ENCODE measurements around the gene NAA10.

NAA10 gene

GRCh38 chrX:153919281-153919680 is 15.6 kb downstream of the NAA10 start:
- no peak overlapping the region for H3K27ac ChIP-seq
- no peaks in the 10 kb centered on the region for H3K27me3 ChIP-seq
- H3K36me3 ChIP-seq = peaks cover 68% of the 10 kb centered on the region
- no peak for TF ChIP-seq CTCF (IDR thresholded peaks at IDR 0.05)
- H3K4me3 ChIP-seq (ENCODE audit: low read depth in 1 of 2, low read length in 1 of 2) = no peak overlapping the region
- no peaks in the 10 kb centered on the region for H3K9me3 ChIP-seq
- H3K4me1 ChIP-seq (ENCODE audit: control insufficient read depth in 1 of 2, insufficient read depth in 1 of 2, low read depth in 1 of 2, low read length in 1 of 2) = peaks cover 31 to 34% of the 10 kb centered on the region in 2 experiments

GRCh38 chrX:153917869-153918268 is 17.0 kb downstream of the NAA10 start:
- no peak for TF ChIP-seq CTCF (IDR thresholded peaks at IDR 0.05)
- Histone ChIP-seq H3K4me1 (ENCODE audit: control insufficient read depth in 1 of 2, insufficient read depth in 1 of 2, low read depth in 1 of 2, low read length in 1 of 2) (peaks cover 18 to 19% of the 10 kb centered on the region in 2 experiments), H3K4me3 (ENCODE audit: low read depth in 1 of 2, low read length in 1 of 2) (no peak overlapping the region), H3K27ac (no peak overlapping the region), H3K9me3 (no peaks in the 10 kb centered on the region), H3K36me3 (peaks cover 82% of the 10 kb centered on the region), H3K27me3 (no peaks in the 10 kb centered on the region)

GRCh38 chrX:153913701-153914100 is 21.1 kb downstream of the NAA10 start:
- no peaks in the 10 kb centered on the region for H3K27me3 ChIP-seq
- H3K4me3 ChIP-seq (ENCODE audit: low read depth in 1 of 2, low read length in 1 of 2) = no peak overlapping the region
- TF ChIP-seq CTCF (IDR thresholded peaks at IDR 0.05) = no peak
- H3K4me1 ChIP-seq (ENCODE audit: control insufficient read depth in 1 of 2, insufficient read depth in 1 of 2, low read depth in 1 of 2, low read length in 1 of 2) = no peaks in the 10 kb centered on the region
- H3K27ac ChIP-seq = no peak overlapping the region
- peaks cover 94% of the 10 kb centered on the region for H3K36me3 ChIP-seq
- no peaks in the 10 kb centered on the region for H3K9me3 ChIP-seq

DNA sequence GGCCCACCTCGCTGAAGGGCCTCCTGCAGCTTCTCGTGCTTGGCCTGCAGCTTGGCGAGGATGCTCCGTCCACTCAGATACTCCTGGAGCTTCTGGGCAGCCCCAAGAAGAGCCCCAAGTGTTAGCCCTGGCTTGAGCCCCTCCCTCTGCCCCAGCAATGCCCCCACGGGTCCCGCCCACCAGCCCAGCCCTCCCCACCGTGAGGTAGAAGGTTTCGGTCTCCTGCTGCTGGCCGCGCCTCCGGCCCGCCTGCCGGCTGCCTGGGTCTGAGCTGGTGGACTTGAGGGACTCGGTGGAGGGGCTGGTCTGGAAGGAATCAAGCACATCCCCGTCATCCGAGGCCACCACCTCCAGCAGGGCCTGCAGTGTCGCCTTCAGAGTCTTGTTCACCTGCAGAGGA is 21.6 kb downstream of the NAA10 start:
- no peak for TF ChIP-seq CTCF (IDR thresholded peaks at IDR 0.05)
- Histone ChIP-seq H3K27me3 (no peaks in the 10 kb centered on the region), H3K4me3 (ENCODE audit: low read depth in 1 of 2, low read length in 1 of 2) (no peak overlapping the region), H3K9me3 (no peaks in the 10 kb centered on the region), H3K4me1 (ENCODE audit: control insufficient read depth in 1 of 2, insufficient read depth in 1 of 2, low read depth in 1 of 2, low read length in 1 of 2) (no peaks in the 10 kb centered on the region), H3K36me3 (peaks cover 94% of the 10 kb centered on the region), H3K27ac (no peak overlapping the region)

DNA sequence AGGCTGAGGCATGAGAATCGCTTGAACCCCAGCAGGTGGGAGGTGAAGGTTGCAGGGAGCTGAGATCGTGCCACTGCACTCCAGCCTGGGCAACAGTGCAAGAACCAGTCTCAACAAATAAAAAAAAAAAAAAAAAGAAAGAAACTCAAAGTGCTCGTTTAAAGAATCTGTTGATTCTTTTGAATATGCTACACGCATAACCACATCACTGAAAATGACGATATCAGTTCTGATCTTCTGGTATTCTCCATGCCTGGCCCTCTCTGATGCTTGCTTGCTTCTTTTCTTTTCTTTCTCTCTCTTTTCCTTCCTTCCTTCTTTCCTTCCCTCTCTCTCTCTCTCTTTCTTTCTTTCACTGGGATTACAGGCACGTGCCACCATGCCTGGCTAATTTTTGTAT is 23.0 kb downstream of the NAA10 start:
- Histone ChIP-seq H3K27ac (no peak overlapping the region), H3K27me3 (no peaks in the 10 kb centered on the region), H3K4me1 (ENCODE audit: control insufficient read depth in 1 of 2, insufficient read depth in 1 of 2, low read depth in 1 of 2, low read length in 1 of 2) (no peaks in the 10 kb centered on the region), H3K4me3 (ENCODE audit: low read depth in 1 of 2, low read length in 1 of 2) (no peak overlapping the region), H3K9me3 (no peaks in the 10 kb centered on the region), H3K36me3 (peaks cover 96% of the 10 kb centered on the region)
- TF ChIP-seq CTCF (IDR thresholded peaks at IDR 0.05) = no peak

DNA sequence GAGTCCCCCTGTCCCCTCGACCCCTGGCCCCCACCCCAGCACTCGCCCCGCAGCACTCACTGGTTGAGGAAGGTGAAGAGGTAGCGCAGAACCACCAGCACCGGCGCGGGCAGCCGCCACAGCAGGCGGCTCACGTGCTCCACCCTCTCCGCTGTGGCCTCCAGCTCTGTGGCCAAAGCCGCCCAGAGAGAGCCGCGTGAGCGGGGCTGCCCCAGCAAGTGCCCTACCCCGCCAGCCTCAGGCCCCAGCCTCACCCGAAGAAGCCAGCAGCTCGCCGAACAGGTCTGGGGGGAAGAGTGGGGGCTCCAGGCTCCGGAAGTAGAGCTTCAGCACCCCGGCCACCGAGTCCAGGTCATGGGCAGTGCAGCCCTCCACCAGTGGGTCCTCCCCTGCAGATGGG is 24.4 kb downstream of the NAA10 start:
- Histone ChIP-seq H3K27me3 (no peaks in the 10 kb centered on the region), H3K36me3 (peaks cover 89% of the 10 kb centered on the region), H3K9me3 (no peaks in the 10 kb centered on the region), H3K4me1 (ENCODE audit: control insufficient read depth in 1 of 2, insufficient read depth in 1 of 2, low read depth in 1 of 2, low read length in 1 of 2) (no peaks in the 10 kb centered on the region), H3K4me3 (ENCODE audit: low read depth in 1 of 2, low read length in 1 of 2) (no peak overlapping the region), H3K27ac (no peak overlapping the region)
- no peak for TF ChIP-seq CTCF (IDR thresholded peaks at IDR 0.05)

Data from neutrophil (primary cell).